BJ (cell line): ENCODE results near the gene ALOXE3. TPM values are rescaled to one million over a fixed set of nuclear protein-coding genes. Genes with fewer than 3 reads are reported as not detected.

Experiments used
- CTCF ChIA-PET: fragments of 350-600 bp; formaldehyde crosslinking; extraction: SDS; loops from one replicate; lab custom pipeline; 2021; ENCODE audit warnings: antibody characterized with exemption, inconsistent platforms; lab: Yijun Ruan, JAX
- POLR2A ChIA-PET: fragments of 300-600 bp; sonication (Branson Sonifier 250); formaldehyde crosslinking; extraction: SDS; loops from one replicate; lab custom pipeline; 2021; ENCODE audit warnings: antibody characterized with exemption; lab: Charles Lee
- DNase-seq: peaks from one replicate; pipeline ENCODE4 v3.0.0-alpha.2; 2011; ENCODE audit warnings: low read depth
- H3K27me3 ChIP-seq: 2 replicates; pipeline ENCODE4 v1.6.0; 2011; ENCODE audit warnings: low read length; ENCODE audit not compliant: control insufficient read depth, insufficient read depth
- H3K36me3 ChIP-seq: 2 replicates; pipeline ENCODE4 v1.5.1; 2011; ENCODE audit warnings: low read length; ENCODE audit not compliant: control insufficient read depth, insufficient read depth
- H3K4me3 ChIP-seq: 2 replicates; pipeline ENCODE4 v1.5.1; 2011; ENCODE audit warnings: low read depth, mild to moderate bottlenecking, control low read depth, low read length
- polyA plus RNA-seq: library from polyadenylated mRNA; depleted of rRNA; stranded (reverse); fragments of >200 nt; gene quantifications from 2 replicates; pipeline ENCODE4 v1.2.3, GENCODE V29; 2011
- TF ChIP-seq, protein P1 (sequence below): IDR thresholded peaks from 2 replicates; pipeline ENCODE4 v1.5.1; 2011; ENCODE audit warnings: low read depth, mild to moderate bottlenecking, control low read depth, inconsistent platforms, low read length, moderate library complexity; ENCODE audit not compliant: insufficient read depth

ALOXE3 gene
- polyA plus RNA-seq, 1 experiment = 0.10 TPM

DNA sequence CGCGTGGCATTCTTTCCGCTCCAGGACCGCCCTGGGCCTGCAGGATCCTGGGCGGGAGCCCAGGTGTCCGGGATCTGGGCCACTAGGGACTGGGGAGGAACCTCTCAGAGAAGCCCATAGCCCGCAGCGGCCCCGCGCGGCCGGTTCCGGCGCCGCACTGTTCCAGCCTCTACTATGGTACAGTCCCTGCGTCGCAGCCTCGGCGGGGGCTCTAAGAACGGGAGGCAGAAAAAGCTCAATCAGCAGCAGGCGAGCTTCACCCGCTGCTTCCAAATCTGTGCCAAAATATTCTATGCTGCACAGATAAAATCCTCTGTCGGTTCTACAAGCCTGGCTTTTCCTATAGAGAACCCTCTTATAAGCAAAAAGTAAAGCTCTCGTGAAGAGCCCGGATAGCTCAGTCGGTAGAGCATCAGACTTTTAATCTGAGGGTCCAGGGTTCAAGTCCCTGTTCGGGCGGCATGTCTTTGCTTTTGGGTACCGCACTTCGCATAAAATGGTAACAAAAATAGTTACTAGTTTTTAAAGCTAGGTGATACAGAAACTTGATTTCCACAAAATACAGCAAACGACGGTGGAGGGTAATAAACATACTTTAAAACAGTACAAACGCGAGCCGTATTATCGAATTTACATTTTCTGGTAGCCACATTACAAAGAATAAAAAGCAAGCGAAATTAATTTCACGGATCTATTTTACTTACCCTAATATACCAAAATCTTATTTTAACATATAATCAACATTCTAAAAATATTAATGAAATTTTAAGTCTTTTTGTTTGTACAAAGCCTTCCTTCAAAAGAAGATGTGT lies 661 bp upstream of the ALOXE3 start:
- no peaks in the 10 kb centered on the region for H3K36me3 ChIP-seq
- peak overlapping the region; percentile 53 for H3K4me3 ChIP-seq
- POLR2A ChIA-PET = interaction anchor here (0.6 to 1.1 kb wide), 5 partner anchors 15 to 376 kb away, joined by 3 to 16 read pairs (median 5); no protein-coding TSS in a partner anchor
- DNase-seq = no peak
- H3K27me3 ChIP-seq = peaks cover 17% of the 10 kb centered on the region
- TF ChIP-seq, protein P1, sequence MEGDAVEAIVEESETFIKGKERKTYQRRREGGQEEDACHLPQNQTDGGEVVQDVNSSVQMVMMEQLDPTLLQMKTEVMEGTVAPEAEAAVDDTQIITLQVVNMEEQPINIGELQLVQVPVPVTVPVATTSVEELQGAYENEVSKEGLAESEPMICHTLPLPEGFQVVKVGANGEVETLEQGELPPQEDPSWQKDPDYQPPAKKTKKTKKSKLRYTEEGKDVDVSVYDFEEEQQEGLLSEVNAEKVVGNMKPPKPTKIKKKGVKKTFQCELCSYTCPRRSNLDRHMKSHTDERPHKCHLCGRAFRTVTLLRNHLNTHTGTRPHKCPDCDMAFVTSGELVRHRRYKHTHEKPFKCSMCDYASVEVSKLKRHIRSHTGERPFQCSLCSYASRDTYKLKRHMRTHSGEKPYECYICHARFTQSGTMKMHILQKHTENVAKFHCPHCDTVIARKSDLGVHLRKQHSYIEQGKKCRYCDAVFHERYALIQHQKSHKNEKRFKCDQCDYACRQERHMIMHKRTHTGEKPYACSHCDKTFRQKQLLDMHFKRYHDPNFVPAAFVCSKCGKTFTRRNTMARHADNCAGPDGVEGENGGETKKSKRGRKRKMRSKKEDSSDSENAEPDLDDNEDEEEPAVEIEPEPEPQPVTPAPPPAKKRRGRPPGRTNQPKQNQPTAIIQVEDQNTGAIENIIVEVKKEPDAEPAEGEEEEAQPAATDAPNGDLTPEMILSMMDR = peak; percentile 97
- CTCF ChIA-PET = interaction anchor here (0.6 to 6.1 kb wide), 40 partner anchors 8 to 249 kb away, joined by 3 to 54 read pairs (median 5); partner anchors contain the start of genes ALOX12B, AURKB, CTC1 and RANGRF

DNA sequence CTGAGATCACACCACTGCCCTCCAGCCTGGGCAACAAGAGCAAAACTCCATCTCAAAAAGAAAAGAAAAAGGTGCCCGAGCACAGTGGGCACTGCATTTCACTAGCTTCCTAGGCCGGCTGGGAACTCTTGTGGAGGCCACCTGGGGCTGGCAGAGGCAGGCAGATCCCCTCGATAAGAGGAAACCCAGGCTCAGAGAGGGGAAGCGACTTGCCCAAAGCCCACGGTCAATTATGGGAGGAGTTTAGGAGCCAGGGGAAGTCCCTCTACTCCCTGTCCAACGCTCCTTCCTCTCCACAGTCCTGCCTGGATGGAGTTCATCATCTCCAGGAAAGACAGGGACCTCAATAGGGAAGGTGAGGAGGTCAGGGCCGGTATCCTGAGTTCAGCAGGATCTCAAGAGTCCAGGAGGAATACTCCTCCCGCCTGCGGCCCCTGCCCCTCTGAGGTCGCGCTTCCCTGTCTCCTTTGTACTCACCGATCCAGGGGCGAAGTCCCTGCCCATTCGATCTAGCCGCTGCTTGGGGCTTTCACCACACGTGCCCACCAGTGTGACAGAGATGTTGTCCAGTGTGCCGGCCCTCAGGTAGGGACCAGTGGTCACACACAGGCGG lies 841 bp downstream of the ALOXE3 start:
- TF ChIP-seq, protein P1 = no peak
- Histone ChIP-seq H3K27me3 (peaks cover 18% of the 10 kb centered on the region), H3K4me3 (peak overlapping the region; percentile 53), H3K36me3 (no peaks in the 10 kb centered on the region)
- DNase-seq = no peak
- ChIA-PET CTCF (interaction anchor here (0.7 to 6.1 kb wide), 17 partner anchors 9 to 166 kb away, joined by 3 to 54 read pairs (median 6); no protein-coding TSS in a partner anchor), POLR2A (no interaction called here)

DNA sequence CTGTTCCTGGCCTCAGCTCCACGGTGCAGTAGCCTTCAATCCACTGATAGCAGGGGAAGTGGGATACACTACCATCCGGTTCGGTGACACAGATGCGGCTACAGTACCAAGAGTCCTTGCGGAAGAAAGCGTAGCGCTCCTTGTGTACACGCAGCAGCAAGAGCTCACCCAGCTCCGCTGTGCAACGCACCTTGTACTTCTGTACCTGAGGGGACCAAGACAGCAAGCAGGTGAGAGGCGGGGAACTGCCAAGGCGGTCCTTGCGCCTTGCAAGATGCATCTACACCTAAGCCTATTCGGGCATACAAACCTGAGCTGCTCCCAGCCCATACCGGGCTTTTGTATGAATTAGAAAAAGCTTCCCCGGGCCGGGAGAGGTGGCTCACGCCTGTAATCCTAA lies 1.5 kb downstream of the ALOXE3 start:
- ChIA-PET CTCF (interaction anchor here (1.3 to 6.1 kb wide), 8 partner anchors 19 to 59 kb away, joined by 3 to 54 read pairs (median 4); no protein-coding TSS in a partner anchor), POLR2A (no interaction called here)
- TF ChIP-seq, protein P1 = no peak
- no peak for DNase-seq
- H3K27me3 ChIP-seq = peaks cover 25% of the 10 kb centered on the region
- no peaks in the 10 kb centered on the region for H3K36me3 ChIP-seq
- H3K4me3 ChIP-seq = no peak overlapping the region

DNA sequence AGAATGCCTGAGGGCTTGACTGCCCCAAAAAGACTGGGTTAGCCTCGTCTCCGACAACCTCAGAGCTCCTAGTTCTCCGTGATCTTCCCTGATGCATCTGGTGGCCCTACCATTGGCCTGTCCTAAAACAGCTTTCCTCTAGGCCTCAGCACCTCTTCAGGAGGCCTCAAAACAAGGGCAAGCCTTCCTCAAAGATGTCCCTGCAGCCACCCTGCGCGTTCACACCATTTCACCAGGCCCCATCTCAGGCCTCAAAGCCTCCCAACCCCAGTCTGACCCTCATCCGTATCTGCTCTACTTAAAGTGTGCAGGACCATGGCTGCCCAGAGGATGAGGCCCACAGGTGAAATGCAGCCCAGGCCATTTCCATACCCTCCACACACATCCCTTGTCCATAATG lies 7.4 kb downstream of the ALOXE3 start:
- TF ChIP-seq, protein P1 = no peak
- Histone ChIP-seq H3K4me3 (no peak overlapping the region), H3K36me3 (no peaks in the 10 kb centered on the region), H3K27me3 (peaks cover 34% of the 10 kb centered on the region)
- ChIA-PET CTCF (interaction anchor here (0.6 to 16.4 kb wide), 19 partner anchors 9 to 221 kb away, joined by 3 to 183 read pairs (median 6); partner anchors contain the start of gene ALOX12B), POLR2A (no interaction called here)
- no peak for DNase-seq

DNA sequence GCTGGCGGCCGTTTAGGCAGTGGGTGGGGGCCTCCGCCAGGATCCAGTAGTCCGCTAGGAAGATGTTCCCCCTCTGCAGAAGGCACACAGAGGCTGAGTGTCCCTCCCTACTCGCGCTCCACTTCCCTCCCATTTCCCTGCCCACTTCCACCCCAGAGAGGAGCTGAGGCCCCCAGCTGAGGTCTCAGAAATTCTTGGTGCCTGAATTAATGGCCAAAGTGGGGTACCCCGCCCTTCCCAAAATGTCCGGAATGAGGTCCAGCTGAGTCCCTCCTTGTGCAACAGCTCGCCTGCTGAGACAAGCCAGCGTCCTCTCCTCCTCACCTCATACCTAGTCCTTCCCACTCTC lies 7.9 kb downstream of the ALOXE3 start:
- H3K27me3 ChIP-seq = peaks cover 33% of the 10 kb centered on the region
- H3K4me3 ChIP-seq = no peak overlapping the region
- POLR2A ChIA-PET = no interaction called here

More for the DNA sequence above, 7.9 kb downstream of the ALOXE3 start:
- TF ChIP-seq, protein P1 = no peak
- H3K36me3 ChIP-seq = no peaks in the 10 kb centered on the region
- CTCF ChIA-PET = interaction anchor here (0.6 to 16.4 kb wide), 20 partner anchors 9 to 222 kb away, joined by 3 to 183 read pairs (median 6); partner anchors contain the start of gene ALOX12B
- DNase-seq = no peak
